Stimulated activated CD8-positive, alpha-beta memory T cell treated with anti-CD3 and anti-CD28 coated beads, Interleukin-12 subunit alpha, Interleukin-12 subunit beta, amount 100 ng/mL, for 24 hours (primary cell): ENCODE measurements around the gene POU6F2.
"Not testable (repeated sequence)": the region's sequence is repeated elsewhere in the genome, so short reads cannot be mapped to it uniquely, and the experiment has no call there.

Source experiments
- DNase-seq: peaks from one replicate; pipeline ENCODE4 v3.0.0-alpha.2; 2020; ENCODE audit errors: extremely low read depth

Gene POU6F2

GRCh38 chr7:39186671-39187070, 209.0 kb downstream of the POU6F2 start:
- no peak for DNase-seq

DNA sequence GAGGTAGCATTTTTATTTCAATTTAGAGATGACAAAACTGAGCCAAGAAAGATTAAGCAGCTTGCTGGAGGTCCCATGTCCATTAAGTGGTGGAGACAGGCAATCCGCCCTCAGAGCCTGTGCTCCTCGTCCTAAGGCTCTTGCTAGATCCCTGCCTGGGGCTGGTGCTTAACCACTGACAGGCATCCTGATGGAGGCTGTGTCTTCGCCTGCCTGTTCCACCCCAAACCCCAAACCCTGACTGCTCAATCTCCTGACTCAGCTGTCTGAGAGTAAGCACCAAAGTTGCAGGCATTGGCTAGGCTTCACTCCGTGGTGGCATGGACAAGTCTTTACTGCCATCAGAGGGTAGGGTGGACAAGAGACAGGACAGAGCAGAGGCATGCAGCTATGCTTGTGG, 209.4 kb downstream of the POU6F2 start:
- DNase-seq = no peak

DNA sequence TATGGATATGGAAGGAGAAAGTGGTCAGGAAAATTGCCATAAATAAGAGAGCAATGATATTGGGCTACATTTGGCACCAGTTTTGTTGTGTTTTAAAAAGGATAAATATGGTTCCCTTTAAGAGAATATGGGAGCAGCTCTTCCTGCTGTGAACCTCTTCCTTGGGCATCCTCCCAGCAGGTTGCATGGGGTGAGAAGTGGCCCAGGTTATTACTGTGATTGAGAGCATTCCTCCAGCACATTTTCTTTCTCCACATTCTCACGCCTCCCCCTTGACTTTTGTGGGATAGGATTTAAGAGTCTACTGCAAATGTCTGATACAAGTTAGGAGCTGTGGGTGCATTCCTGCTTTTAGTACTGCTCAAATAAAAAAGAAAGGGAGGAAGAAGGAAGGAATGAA, 214.8 kb downstream of the POU6F2 start:
- DNase-seq = no peak

DNA sequence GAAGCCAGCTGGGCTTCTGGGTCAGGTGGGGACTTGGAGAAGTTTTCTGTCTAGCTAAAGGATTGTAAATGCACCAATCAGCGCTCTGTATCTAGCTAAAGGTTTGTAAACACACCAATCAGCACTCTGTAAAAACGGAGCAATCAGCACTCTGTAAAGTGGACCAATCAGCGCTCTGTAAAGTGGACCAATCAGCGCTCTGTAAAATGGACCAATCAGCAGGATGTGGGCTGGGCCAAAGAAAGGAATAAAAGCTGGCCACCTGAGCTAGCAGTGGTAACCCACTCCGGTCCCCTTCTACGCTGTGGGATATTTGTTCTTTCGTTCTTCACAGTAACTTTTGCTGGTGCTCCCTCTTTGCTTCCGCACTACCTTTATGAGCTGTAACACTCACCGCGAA, 216.7 kb downstream of the POU6F2 start:
- DNase-seq = not testable (repeated sequence)

GRCh38 chr7:39195967-39196366, 218.3 kb downstream of the POU6F2 start:
- no peak for DNase-seq

- DNase-seq = no peak
Measured at GRCh38 chr7:39197831-39198230, 220.1 kb downstream of the POU6F2 start.

GRCh38 chr7:39198556-39198955, 220.8 kb downstream of the POU6F2 start:
- no peak for DNase-seq

DNA sequence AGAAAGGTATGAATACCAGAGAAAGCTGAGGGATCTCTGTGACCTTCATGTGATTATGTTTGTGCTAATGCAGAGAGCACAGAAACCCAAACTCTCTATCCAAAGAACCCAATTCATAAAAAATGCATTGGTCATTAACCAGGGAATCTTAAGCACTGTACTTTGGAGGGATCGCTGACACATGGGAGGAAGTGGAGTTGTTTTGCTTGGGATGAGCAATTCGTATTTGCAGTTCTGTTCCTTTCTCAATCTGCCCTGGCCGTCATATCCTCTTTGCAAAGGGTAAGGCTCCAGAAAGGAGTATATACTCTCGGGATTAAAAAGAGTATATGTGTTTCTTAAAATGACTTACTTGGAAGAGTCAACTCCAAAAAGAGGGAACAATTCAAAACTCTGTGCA, 221.3 kb downstream of the POU6F2 start:
- no peak for DNase-seq

- DNase-seq = no peak
Measured at GRCh38 chr7:39199951-39200350, 222.2 kb downstream of the POU6F2 start.

DNA sequence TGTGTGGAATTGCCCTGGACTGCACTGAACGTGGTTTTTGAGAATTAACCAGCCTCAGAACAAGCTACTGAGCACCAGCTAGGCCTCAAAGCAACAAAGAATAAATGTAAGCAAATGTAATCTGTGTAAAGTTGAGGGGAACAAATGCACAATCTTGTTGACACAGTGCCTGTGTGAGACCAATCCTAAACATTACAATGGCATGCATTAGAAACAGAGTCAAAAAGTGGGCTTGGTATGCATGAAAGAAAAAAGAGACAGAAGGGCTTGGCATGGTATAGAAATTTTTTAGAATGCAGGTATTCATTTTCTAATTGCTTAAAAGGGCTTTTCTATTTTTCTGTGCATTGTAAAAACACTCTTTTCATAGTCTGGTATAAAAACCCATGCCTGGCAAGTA, 224.3 kb downstream of the POU6F2 start:
- no peak for DNase-seq

DNA sequence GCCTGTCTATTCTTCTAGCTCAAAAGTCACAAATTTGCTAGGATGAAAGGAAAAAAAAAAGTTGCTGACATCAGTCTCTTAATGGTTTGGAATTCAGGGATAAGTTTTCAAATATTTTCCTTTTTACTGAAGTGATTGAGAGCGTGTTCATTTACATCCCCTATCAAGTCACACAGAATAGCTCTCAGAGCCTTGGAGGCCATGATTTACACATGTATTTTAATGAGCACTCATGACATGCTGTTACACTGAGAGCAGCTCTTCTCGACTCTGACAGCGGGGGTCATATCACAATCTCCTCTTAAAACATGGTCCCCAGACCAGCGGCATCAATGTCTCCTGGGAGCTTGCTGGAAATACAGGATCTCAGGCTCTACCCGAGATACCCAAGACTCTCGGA, 232.7 kb downstream of the POU6F2 start:
- DNase-seq = no peak

- DNase-seq = no peak
Measured at GRCh38 chr7:39211581-39211980, 233.9 kb downstream of the POU6F2 start.

GRCh38 chr7:39212876-39213275, 235.2 kb downstream of the POU6F2 start:
- no peak for DNase-seq

DNA sequence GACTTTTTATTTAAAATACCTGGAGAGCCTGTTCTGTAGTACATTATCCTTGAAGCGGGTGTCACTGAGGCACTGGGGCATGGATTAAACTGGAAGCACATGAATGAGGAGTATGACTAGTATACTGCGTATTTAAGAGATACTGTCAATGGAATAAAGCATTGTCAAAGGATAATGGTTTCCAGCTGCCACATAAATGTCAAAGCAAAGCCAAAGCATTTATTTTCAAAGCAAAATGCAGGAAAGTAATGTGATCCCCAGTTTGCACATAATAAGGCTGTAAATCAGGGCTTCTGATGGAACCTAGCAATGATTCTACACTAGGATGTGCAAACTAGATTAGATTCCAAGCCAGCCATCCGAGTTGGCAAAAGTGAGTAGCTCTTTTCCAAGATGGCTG, 240.1 kb downstream of the POU6F2 start:
- no peak for DNase-seq

- no peak for DNase-seq
Measured at GRCh38 chr7:39219869-39220268, 242.2 kb downstream of the POU6F2 start.

DNA sequence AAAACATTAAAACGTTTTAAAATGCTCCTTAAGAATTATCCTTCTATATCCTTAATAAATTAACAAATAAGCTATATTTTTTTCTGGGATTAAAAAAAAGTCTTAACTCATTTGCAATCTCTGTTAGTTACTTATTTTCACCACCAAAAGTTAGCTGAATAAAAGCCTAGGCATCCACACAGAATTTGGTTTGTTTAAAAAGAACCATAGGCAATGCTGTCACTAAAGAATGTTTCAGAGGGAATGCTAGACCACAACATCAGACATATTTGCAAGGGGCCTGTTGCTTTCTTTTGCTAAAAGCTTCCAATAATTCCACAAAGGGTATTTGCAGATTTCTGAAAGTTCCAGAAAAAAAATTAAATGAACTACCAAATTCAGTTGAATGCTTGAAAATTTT, 244.2 kb downstream of the POU6F2 start:
- DNase-seq = no peak

DNA sequence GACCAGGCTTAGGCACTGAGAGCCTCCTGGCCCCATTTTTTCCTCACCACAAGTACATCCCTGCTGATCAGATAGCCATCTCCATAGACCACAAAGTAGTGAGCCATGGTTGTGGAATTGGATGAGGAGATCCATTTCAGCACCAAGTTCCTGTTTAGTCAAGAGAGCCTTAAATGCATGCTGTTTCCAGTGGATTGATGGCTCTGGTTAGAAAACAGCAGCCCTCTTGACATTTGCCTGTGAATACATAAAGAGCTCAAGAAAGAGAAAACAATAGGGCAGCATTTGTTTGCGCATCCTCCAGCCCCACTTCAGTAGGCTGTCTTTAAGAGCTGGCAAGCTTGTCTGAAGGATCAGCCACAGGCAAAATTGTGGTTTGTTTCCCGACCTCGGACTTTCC, 251.2 kb downstream of the POU6F2 start:
- no peak for DNase-seq

- no peak for DNase-seq
Measured at GRCh38 chr7:39233851-39234529, 256.3 kb downstream of the POU6F2 start.

DNA sequence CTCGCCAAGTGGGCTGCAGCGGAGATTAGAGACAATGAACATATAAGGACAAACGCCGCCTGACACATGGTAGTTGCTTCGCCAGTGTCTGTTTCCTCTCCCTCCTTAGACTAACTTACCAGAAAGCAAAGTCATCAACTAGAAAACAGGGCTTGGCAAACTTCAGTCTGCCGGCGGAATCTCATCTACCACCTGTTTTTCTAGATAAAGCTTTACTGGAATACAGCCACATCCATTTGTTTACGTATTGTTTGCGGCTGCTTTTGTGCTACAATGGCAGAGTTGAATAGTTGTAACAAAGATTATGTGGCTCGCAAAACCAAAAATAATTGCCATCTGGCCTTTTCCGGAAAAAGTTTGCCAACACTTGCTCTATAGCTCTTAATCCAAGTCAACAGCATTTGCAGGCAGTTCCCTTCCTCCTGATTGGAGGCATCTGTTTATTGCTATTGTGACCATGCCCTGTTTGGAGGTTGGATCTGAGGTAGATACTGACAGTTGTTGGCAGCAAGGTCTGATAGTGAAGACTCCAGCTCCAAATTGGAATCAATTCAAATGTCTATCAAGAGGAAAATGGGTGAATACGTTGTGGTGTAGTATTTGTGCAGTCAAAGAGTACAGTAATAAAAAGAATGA, 260.6 kb downstream of the POU6F2 start:
- no peak for DNase-seq

GRCh38 chr7:39240864-39241263, 263.2 kb downstream of the POU6F2 start:
- DNase-seq = no peak

DNA sequence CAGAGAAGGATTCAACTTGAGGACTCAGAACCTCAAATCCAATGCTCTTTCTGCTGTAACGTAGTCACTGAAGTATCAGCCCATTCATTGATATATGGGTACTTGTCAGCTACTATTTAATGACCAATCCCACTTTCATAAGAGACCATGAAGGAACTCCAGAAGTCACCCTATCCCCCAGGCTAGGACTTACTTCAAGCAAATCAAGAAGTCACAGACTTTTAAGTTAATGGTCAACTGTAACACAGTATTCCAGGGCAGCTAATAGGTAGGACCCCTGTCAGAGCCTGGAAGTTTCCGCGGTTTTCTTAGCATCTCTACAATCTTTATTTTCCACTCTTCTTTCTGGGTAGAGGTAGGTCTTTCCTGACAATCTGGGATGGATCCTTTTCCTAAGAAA, 269.9 kb downstream of the POU6F2 start:
- DNase-seq = no peak

GRCh38 chr7:39248041-39248691, 270.5 kb downstream of the POU6F2 start:
- DNase-seq = no peak

- DNase-seq = no peak
Measured at GRCh38 chr7:39248692-39249090, 271.0 kb downstream of the POU6F2 start.
